Chondrocyte (in vitro differentiated cells): ENCODE results near the gene HSFY1. TPM values are rescaled to one million over a fixed set of nuclear protein-coding genes. Genes with fewer than 3 reads are reported as not detected.
"Not testable (repeated sequence)": the region's sequence is repeated elsewhere in the genome, so short reads cannot be mapped to it uniquely, and the experiment has no call there.

Experiments used
- DNase-seq: peaks from one replicate; pipeline ENCODE4 v3.0.0; 2021; ENCODE audit warnings: mixed read lengths, low spot score
- H3K27ac Mint-ChIP-seq: one replicate; pipeline ENCODE4 v1.8.0; 2021; ENCODE audit warnings: mild to moderate bottlenecking, moderate library complexity, mixed read lengths; ENCODE audit not compliant: unreplicated experiment
- H3K27me3 Mint-ChIP-seq: 2 replicates; pipeline ENCODE4 v1.8.0; 2021; ENCODE audit warnings: low read depth, mixed read lengths
- H3K36me3 Mint-ChIP-seq: 2 replicates; pipeline ENCODE4 v1.8.0; 2021; ENCODE audit warnings: low read depth, mixed read lengths
- H3K4me1 Mint-ChIP-seq: 2 replicates; pipeline ENCODE4 v1.8.0; 2021; ENCODE audit warnings: low read depth, mild to moderate bottlenecking, mixed read lengths
- H3K4me3 Mint-ChIP-seq: one replicate; pipeline ENCODE4 v1.8.0; 2021; ENCODE audit warnings: mild to moderate bottlenecking, moderate library complexity, mixed read lengths; ENCODE audit not compliant: unreplicated experiment
- H3K9me3 Mint-ChIP-seq: 2 replicates; pipeline ENCODE4 v1.8.0; 2021; ENCODE audit warnings: low read depth, mixed read lengths
- long read RNA-seq: library from polyadenylated mRNA; stranded (forward); transcript quantifications from one replicate; pipeline ENCODE4 v2.0.0, GENCODE V29; 2021
- total RNA-seq: library from RNA; stranded (reverse); gene quantifications from 3 replicates; pipeline ENCODE4 v1.2.1, GENCODE V29; 2021

The HSFY1 gene
- total RNA-seq: not detected in 3 replicates
- long read RNA-seq: 0 reads

- H3K27ac Mint-ChIP-seq, H3K36me3 Mint-ChIP-seq, H3K9me3 Mint-ChIP-seq, DNase-seq, H3K4me3 Mint-ChIP-seq, H3K4me1 Mint-ChIP-seq, H3K27me3 Mint-ChIP-seq: not testable (repeated sequence)
Measured at GRCh38 chrY:18546420-18546819, at the start of gene HSFY1. Gene HSFY1, plus strand, starts transcription at chrY:18546720. Its CDS starts 68 bp downstream, at chrY:18546788.

- H3K9me3 Mint-ChIP-seq, DNase-seq, H3K36me3 Mint-ChIP-seq, H3K27ac Mint-ChIP-seq, H3K4me1 Mint-ChIP-seq, H3K4me3 Mint-ChIP-seq, H3K27me3 Mint-ChIP-seq: not testable (repeated sequence)
Measured at GRCh38 chrY:18504266-18504665, 42.3 kb upstream of the HSFY1 start.

- not testable (repeated sequence) for H3K9me3 Mint-ChIP-seq, H3K4me3 Mint-ChIP-seq, H3K36me3 Mint-ChIP-seq, DNase-seq, H3K4me1 Mint-ChIP-seq, H3K27me3 Mint-ChIP-seq, H3K27ac Mint-ChIP-seq
Measured at GRCh38 chrY:18530995-18531655, 15.4 kb upstream of the HSFY1 start.

GRCh38 chrY:18538952-18539351, 7.6 kb upstream of the HSFY1 start:
- H3K27ac Mint-ChIP-seq, H3K9me3 Mint-ChIP-seq, H3K4me3 Mint-ChIP-seq, H3K4me1 Mint-ChIP-seq, DNase-seq, H3K27me3 Mint-ChIP-seq, H3K36me3 Mint-ChIP-seq: not testable (repeated sequence)

GRCh38 chrY:18553132-18553531, 6.6 kb downstream of the HSFY1 start:
- not testable (repeated sequence) for H3K4me3 Mint-ChIP-seq, H3K9me3 Mint-ChIP-seq, H3K36me3 Mint-ChIP-seq, DNase-seq, H3K27me3 Mint-ChIP-seq, H3K27ac Mint-ChIP-seq, H3K4me1 Mint-ChIP-seq

GRCh38 chrY:18565915-18566314, 19.4 kb downstream of the HSFY1 start:
- not testable (repeated sequence) for DNase-seq, H3K9me3 Mint-ChIP-seq, H3K4me3 Mint-ChIP-seq, H3K4me1 Mint-ChIP-seq, H3K27me3 Mint-ChIP-seq, H3K27ac Mint-ChIP-seq, H3K36me3 Mint-ChIP-seq

Other genes starting within 250 kb of the HSFY1 start
- not detected in 3 replicates for gene HSFY2, start 227.0 kb downstream of the HSFY1 start, total RNA-seq